ENCODE results near the gene AHSP.
"Not testable (repeated sequence)": the region's sequence is repeated elsewhere in the genome, so short reads cannot be mapped to it uniquely, and the experiment has no call there.

The AHSP gene, protein sequence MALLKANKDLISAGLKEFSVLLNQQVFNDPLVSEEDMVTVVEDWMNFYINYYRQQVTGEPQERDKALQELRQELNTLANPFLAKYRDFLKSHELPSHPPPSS

DNA sequence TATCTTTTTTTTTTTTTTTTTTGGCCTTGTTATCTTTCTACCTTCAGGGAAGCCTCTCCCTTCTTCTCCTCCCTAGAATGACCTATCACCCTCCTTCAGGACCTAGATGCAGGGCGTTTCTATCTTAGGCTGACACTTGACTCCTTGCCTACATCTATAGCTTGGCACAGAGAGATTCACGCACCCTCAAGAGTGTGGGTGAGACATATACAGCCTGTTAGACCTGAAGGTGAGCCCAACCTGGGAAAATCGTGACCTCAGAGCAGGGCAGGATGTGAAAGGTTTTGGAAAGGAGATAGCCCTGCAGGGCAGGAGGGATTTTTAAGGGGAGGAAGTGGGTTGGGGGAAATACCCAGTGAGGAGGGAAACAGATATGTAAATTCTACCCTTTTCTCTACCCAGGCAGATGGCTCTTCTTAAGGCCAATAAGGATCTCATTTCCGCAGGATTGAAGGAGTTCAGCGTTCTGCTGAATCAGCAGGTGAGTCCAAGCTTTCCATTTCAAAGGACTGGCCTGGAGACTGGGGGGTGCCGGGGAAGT, at the start of gene AHSP:
Gene AHSP, plus strand, starts transcription at position 167 of the 541 bp plus-strand sequence. Its CDS starts 240 bp downstream, at position 407.
- no peak for DNase-seq (ENCODE audit: low spot score)

DNA sequence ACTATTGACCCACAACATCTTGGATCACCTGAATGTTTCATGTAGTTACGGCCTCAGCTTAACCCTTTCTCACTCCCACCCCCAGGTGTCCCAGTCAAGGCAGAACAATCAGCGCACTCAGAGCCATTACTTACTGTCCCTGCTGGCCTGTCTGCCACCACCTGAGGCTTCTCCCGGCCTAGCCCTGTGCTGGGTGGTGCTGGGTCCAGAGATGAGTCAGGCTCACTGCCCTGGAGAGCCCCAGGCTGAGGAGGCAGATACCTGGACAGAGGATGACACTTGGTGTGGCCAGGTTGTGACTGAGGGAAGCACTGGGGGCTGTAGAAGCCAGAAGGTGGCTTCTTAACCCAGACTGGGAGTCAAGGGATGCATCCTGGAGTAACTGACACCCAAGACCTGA, 48.7 kb upstream of the AHSP start:
- in situ Hi-C loops (cut with MboI; ENCODE audit: low pct_unique_long_range_greater_than_20kb, low sequenced_read_pairs, unreplicated experiment), result no loop called here
- DNase-seq (ENCODE audit: low spot score), result no peak
- TF ChIP-seq, protein P1, sequence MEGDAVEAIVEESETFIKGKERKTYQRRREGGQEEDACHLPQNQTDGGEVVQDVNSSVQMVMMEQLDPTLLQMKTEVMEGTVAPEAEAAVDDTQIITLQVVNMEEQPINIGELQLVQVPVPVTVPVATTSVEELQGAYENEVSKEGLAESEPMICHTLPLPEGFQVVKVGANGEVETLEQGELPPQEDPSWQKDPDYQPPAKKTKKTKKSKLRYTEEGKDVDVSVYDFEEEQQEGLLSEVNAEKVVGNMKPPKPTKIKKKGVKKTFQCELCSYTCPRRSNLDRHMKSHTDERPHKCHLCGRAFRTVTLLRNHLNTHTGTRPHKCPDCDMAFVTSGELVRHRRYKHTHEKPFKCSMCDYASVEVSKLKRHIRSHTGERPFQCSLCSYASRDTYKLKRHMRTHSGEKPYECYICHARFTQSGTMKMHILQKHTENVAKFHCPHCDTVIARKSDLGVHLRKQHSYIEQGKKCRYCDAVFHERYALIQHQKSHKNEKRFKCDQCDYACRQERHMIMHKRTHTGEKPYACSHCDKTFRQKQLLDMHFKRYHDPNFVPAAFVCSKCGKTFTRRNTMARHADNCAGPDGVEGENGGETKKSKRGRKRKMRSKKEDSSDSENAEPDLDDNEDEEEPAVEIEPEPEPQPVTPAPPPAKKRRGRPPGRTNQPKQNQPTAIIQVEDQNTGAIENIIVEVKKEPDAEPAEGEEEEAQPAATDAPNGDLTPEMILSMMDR (IDR thresholded peaks at IDR 0.05; ENCODE audit: extremely low read depth, insufficient read depth, missing control alignments), result no peak

More for the DNA sequence above, at the start of gene AHSP:
- TF ChIP-seq, protein P1 (IDR thresholded peaks at IDR 0.05; ENCODE audit: extremely low read depth, insufficient read depth, missing control alignments), result no peak
- in situ Hi-C loops (cut with MboI; ENCODE audit: low pct_unique_long_range_greater_than_20kb, low sequenced_read_pairs, unreplicated experiment), result no loop called here

DNA sequence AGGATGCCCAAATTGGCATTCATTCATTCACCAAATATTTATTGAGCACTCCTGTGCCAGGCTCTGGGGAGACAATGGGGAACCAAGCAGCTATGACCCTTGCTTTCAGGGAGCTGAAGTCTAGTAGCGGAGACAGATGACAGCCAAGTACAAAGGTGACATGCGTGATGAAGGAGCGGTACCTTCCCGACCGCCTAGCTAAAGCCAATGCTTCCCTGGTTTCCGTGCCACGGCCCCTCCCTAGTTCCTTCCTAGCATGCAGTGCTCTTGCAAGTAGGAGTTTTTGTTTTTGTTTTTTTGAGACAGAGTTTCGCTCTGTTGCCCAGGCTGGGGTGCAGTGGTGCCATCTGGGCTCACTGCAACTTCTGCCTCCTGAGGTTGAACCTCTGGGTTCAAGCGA, 47.9 kb upstream of the AHSP start:
- in situ Hi-C loops (cut with MboI; ENCODE audit: low pct_unique_long_range_greater_than_20kb, low sequenced_read_pairs, unreplicated experiment), result no loop called here
- TF ChIP-seq, protein P1 (IDR thresholded peaks at IDR 0.05; ENCODE audit: extremely low read depth, insufficient read depth, missing control alignments), result no peak
- DNase-seq (ENCODE audit: low spot score), result no peak

DNA sequence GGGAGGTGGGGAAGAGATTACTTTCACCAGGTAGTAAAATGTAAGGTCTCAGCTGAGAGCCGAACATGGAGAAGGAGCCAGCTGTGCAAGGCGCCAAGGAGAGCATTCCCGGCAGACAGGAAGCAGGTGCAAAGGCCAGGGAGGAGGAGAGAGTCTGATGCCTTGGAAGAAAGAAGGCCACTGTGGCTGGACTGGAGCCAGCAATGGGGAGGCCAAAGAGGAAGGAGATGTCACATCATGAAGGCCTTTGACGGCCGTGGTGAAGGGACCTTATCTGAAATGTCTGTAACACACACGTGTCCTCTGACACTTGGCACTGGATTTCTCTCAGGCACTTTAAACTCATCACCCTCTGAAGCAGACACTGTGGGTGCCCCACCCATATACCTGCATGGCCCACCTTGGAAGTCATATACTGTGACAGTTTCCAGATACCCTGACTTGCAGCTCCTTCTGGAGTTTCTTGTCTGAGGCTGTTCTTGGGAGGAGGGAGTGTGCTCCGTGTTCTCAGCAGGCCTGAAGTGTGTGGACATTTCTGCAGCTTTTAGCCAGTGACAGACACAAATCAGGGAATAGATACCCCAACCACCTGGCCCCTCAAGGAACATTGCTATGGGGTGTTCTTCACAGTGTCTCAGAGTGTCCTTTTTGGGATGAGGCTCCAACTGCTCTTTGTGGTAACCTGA, 46.7 kb upstream of the AHSP start:
- in situ Hi-C loops (cut with MboI; ENCODE audit: low pct_unique_long_range_greater_than_20kb, low sequenced_read_pairs, unreplicated experiment), result no loop called here
- TF ChIP-seq, protein P1 (IDR thresholded peaks at IDR 0.05; ENCODE audit: extremely low read depth, insufficient read depth, missing control alignments), result no peak

DNA sequence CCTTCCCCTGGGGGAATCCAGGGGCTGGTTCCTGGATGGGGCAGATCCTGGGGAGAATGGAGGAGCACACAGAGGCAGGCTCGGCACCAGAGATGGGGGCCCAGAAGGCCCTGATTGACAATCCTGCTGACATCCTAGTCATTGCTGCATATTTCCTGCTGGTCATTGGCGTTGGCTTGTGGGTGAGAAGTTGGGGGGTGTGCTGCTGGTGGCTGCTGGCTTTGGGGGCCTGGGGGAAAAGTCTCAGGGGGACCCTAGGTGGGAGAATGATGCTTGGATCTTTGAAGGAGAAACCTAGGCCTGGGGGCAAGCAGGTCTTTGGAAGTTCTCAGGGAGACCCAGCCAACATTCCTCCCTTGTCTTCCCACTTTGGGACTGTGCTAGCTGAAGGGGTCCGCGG, 44.6 kb upstream of the AHSP start, which contains the start of gene SLC5A2:
Gene SLC5A2, plus strand, starts transcription at position 43 of the 400 bp plus-strand sequence. Its CDS starts 14 bp downstream, at position 57.
- TF ChIP-seq, protein P1 (IDR thresholded peaks at IDR 0.05; ENCODE audit: extremely low read depth, insufficient read depth, missing control alignments), result no peak
- DNase-seq (ENCODE audit: low spot score), result no peak
- in situ Hi-C loops (cut with MboI; ENCODE audit: low pct_unique_long_range_greater_than_20kb, low sequenced_read_pairs, unreplicated experiment), result no loop called here

More for the DNA sequence above, 46.7 kb upstream of the AHSP start:
- no peak for DNase-seq (ENCODE audit: low spot score)

DNA sequence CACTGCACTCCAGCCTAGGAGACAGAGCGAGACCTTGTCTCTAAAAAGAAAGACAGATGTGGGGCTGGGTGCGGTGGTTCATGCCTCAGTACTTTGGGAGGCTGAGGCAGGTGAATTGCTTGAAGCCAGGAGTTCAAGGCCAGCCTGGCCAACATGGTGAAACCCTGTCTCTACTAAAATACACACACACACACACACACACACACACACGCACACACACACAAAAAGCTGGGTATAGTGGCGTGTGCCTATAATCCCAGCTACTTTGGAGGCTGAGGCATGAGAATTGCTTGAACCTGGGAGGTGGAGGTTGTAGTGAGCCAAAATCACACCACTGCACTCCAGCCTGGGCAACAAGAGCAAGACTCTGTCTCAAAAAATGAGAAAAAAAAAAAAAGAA, 43.7 kb upstream of the AHSP start:
- DNase-seq (ENCODE audit: low spot score); in situ Hi-C loops (cut with MboI; ENCODE audit: low pct_unique_long_range_greater_than_20kb, low sequenced_read_pairs, unreplicated experiment): not testable (repeated sequence)

Data from GM13977 (cell line).